SU-DHL-6 (cell line): ENCODE results near the gene CACNG7.

Experiments used
- EZH2phosphoT487 ChIP-seq: fragments of 200-600 bp; sonication (generic), shearing (Covaris generic); conservative IDR thresholded peaks from 2 replicates; pipeline ENCODE4 v1.6.1; 2018; ENCODE audit warnings: mild to moderate bottlenecking, antibody characterized with exemption, low read length, moderate library complexity, mixed read lengths
- TF ChIP-seq, protein P1 (sequence below): fragments of 200-600 bp; sonication (generic); IDR thresholded peaks from one replicate; pipeline ENCODE4 v1.5.1; 2017; ENCODE audit warnings: antibody characterized with exemption, mild to moderate bottlenecking, low read length, moderate library complexity; ENCODE audit not compliant: insufficient read depth, poor library complexity, severe bottlenecking

DNA sequence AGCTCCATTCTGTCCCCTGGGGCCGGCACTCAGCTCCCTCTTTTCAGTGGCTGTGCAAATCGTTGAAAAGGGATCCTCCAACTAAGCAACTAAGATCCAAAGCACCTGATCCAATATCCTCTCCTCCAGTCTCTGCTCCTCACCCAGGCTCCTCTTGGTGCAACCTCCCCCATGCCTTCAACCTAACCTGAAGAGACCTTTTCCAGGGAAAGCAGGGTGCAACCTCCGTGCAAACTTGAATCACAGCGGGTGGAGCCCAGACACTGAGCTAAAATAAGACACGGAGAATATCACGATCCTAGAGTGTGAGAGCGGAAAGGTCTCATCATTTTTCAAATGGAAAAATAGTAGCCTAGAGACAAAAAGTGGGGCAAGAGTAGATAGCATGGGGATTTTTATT, 8.3 kb downstream of the CACNG7 start:
- TF ChIP-seq, protein P1, sequence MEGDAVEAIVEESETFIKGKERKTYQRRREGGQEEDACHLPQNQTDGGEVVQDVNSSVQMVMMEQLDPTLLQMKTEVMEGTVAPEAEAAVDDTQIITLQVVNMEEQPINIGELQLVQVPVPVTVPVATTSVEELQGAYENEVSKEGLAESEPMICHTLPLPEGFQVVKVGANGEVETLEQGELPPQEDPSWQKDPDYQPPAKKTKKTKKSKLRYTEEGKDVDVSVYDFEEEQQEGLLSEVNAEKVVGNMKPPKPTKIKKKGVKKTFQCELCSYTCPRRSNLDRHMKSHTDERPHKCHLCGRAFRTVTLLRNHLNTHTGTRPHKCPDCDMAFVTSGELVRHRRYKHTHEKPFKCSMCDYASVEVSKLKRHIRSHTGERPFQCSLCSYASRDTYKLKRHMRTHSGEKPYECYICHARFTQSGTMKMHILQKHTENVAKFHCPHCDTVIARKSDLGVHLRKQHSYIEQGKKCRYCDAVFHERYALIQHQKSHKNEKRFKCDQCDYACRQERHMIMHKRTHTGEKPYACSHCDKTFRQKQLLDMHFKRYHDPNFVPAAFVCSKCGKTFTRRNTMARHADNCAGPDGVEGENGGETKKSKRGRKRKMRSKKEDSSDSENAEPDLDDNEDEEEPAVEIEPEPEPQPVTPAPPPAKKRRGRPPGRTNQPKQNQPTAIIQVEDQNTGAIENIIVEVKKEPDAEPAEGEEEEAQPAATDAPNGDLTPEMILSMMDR: no peak
- TF ChIP-seq EZH2phosphoT487: no peak
